WERI-Rb-1 (cell line): ENCODE results near the gene PIEZO1.

Source experiments
- DNase-seq: peaks from one replicate; pipeline ENCODE4 v3.0.0-alpha.2; 2020
- H3K27ac ChIP-seq: fragments of 250-450 bp; sonication (Bioruptor Pico); 2 replicates; pipeline ENCODE4 v1.5.1; 2020; ENCODE audit warnings: mild to moderate bottlenecking, moderate library complexity
- H3K27me3 ChIP-seq: fragments of 250-450 bp; sonication (Bioruptor Pico); 2 replicates; pipeline ENCODE4 v1.5.1; 2021; ENCODE audit warnings: mild to moderate bottlenecking, low read depth, moderate library complexity; ENCODE audit not compliant: insufficient read depth, severe bottlenecking
- H3K36me3 ChIP-seq: fragments of 250-450 bp; sonication (Bioruptor Pico); 2 replicates; pipeline ENCODE4 v1.5.1; 2020; ENCODE audit warnings: mild to moderate bottlenecking, moderate library complexity
- H3K4me3 ChIP-seq: 2 replicates; pipeline ENCODE4 v1.5.1; 2011; ENCODE audit warnings: low read depth, mild to moderate bottlenecking, control low read depth, low read length
- H3K9me3 ChIP-seq: fragments of 250-450 bp; sonication (Bioruptor Pico); 2 replicates; pipeline ENCODE4 v1.5.1; 2021; ENCODE audit warnings: mild to moderate bottlenecking, moderate library complexity; ENCODE audit not compliant: severe bottlenecking
- CTCF ChIP-seq: IDR thresholded peaks from 2 replicates; pipeline ENCODE4 v1.5.1; 2011; ENCODE audit warnings: low read depth, mild to moderate bottlenecking, control low read depth, inconsistent platforms, low read length

PIEZO1 gene

GRCh38 chr16:88700636-88701482 lies 84.2 kb downstream of the PIEZO1 start:
- no peaks in the 10 kb centered on the region for H3K27me3 ChIP-seq
- no peak overlapping the region for H3K4me3 ChIP-seq
- no peak for TF ChIP-seq CTCF
- H3K36me3 ChIP-seq = no peaks in the 10 kb centered on the region; the same call in 1 of the 2 replicates
- H3K9me3 ChIP-seq = no peaks in the 10 kb centered on the region
- DNase-seq = no peak
- H3K27ac ChIP-seq = no peak overlapping the region

DNA sequence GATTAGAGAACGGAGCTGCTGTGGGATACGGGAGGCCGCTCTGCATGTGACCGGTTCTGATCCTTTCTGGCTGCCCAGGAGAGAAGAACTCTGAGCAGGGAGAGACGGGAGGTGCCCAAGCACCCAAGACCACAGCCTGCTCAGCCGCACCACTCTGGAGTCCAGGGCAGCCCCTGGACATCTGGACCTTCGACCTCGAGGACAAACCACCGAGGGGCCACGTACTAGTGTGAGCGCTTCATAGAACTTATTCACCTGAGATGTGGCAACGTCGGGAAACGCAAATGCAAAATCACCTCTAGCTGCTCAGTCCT lies 84.7 kb downstream of the PIEZO1 start:
- H3K27ac ChIP-seq = no peak overlapping the region
- no peaks in the 10 kb centered on the region for H3K27me3 ChIP-seq
- TF ChIP-seq CTCF = no peak
- H3K36me3 ChIP-seq = no peaks in the 10 kb centered on the region; the same call in 1 of the 2 replicates
- H3K4me3 ChIP-seq = no peak overlapping the region
- no peak for DNase-seq
- H3K9me3 ChIP-seq = no peaks in the 10 kb centered on the region

DNA sequence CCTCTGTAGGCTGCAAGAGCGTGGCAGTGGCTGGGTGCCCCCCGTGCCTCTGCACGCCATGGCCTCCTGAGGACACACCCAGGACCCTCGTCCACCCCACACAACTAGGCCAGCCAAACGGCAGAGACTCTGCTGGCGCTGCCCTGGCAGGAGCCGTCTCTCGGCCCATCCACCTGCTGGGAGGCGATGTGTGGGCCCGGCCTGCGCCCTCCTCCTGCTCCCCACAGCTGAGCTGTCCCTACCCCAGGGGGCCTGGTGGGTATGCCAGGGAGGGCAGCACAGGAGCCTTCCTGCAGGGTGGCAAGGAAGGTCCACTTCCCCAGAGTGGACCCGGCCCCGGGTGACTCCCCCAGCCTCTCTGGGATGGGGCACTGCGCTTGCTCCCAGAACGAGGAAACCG lies 85.8 kb downstream of the PIEZO1 start:
- no peak for TF ChIP-seq CTCF
- no peaks in the 10 kb centered on the region; the same call in 1 of the 2 replicates for H3K36me3 ChIP-seq
- no peak for DNase-seq

DNA sequence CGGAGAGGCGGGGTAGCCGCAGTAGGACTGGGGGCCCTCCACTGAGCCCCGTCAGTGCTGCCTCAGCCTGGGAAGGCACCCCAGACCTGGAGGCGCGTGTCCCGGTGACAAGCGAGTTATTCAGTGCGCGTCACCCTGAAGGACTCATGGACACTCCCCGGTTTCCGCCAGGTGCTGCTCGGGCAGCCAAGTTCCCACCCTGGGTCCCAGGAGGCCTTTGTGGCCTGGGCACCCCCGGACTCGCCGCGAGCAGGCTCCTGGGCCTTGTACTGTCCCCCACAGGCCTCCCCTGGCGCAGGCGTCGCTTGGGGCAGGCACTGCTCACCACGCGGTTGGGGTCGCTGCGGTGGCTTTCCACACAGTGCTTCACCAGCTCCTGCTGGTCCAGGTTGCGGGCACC lies 86.4 kb downstream of the PIEZO1 start:
- no peak for DNase-seq
- H3K4me3 ChIP-seq = no peak overlapping the region
- H3K36me3 ChIP-seq = no peaks in the 10 kb centered on the region; the same call in 1 of the 2 replicates
- TF ChIP-seq CTCF = no peak
- H3K9me3 ChIP-seq = no peaks in the 10 kb centered on the region
- no peaks in the 10 kb centered on the region for H3K27me3 ChIP-seq
- no peak overlapping the region for H3K27ac ChIP-seq

More for the DNA sequence above, 85.8 kb downstream of the PIEZO1 start:
- H3K27ac ChIP-seq = no peak overlapping the region
- no peak overlapping the region for H3K4me3 ChIP-seq
- no peaks in the 10 kb centered on the region for H3K9me3 ChIP-seq
- no peaks in the 10 kb centered on the region for H3K27me3 ChIP-seq

GRCh38 chr16:88697831-88698615 lies 87.0 kb downstream of the PIEZO1 start:
- DNase-seq = peak; percentile 30

More at GRCh38 chr16:88697831-88698615, 87.0 kb downstream of the PIEZO1 start:
- no peaks in the 10 kb centered on the region for H3K9me3 ChIP-seq
- peak overlapping the region; percentile 18; the same call in 1 of the 2 replicates for H3K27ac ChIP-seq
- TF ChIP-seq CTCF = peak; percentile 69
- no peak overlapping the region for H3K4me3 ChIP-seq
- no peaks in the 10 kb centered on the region for H3K27me3 ChIP-seq
- H3K36me3 ChIP-seq = no peaks in the 10 kb centered on the region; the same call in 1 of the 2 replicates
